ENCODE measurements around the gene TMOD2. TPM values are rescaled to one million over a fixed set of nuclear protein-coding genes. Genes with fewer than 3 reads are reported as not detected.

Gene TMOD2
- total and polyA plus RNA-seq, 8 donors: 5.2 to 11.3 (median 6.7) TPM

DNA sequence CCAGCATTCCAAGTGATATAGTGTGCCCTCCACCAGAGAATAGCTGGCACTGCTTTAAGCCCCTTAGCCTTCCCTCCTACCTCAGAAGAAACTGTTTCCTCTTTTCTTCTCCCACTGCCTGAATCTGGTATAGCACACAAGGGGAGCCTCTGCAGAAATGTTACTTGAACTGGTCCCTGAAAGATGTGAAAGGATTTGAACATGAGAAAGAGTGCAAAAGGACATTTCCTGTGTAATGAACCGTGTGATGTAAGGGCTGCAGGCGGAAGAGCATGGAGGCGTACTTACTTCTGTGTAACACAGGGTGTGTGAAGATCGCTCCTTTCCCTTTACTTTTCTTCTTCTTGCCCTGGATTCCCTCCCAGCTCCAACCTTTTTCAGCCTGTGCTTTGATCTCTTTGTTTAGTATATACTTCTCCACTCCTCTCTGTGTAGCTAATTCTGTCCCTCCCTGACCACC is 86.4 kb downstream of the TMOD2 start:
- peaks cover 30 to 94% of the 10 kb centered on the region in 2 donors for H3K4me1 ChIP-seq
- no peaks in the 10 kb centered on the region for H3K36me3 ChIP-seq
- intact Hi-C loops (cut with DNase I): no loop called here
- peak overlapping the region; percentile 5 to 70 for H3K27ac ChIP-seq
- DNase-seq (peak in 1 of 4 donors; percentile 44), ATAC-seq (peak; percentile 58)
- H3K4me3 ChIP-seq: no peak overlapping the region
- H3K27me3 ChIP-seq: no peaks in the 10 kb centered on the region
- no peaks in the 10 kb centered on the region for H3K9me3 ChIP-seq
- TF ChIP-seq, protein P1, sequence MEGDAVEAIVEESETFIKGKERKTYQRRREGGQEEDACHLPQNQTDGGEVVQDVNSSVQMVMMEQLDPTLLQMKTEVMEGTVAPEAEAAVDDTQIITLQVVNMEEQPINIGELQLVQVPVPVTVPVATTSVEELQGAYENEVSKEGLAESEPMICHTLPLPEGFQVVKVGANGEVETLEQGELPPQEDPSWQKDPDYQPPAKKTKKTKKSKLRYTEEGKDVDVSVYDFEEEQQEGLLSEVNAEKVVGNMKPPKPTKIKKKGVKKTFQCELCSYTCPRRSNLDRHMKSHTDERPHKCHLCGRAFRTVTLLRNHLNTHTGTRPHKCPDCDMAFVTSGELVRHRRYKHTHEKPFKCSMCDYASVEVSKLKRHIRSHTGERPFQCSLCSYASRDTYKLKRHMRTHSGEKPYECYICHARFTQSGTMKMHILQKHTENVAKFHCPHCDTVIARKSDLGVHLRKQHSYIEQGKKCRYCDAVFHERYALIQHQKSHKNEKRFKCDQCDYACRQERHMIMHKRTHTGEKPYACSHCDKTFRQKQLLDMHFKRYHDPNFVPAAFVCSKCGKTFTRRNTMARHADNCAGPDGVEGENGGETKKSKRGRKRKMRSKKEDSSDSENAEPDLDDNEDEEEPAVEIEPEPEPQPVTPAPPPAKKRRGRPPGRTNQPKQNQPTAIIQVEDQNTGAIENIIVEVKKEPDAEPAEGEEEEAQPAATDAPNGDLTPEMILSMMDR (IDR thresholded peaks at IDR 0.05): no peak

DNA sequence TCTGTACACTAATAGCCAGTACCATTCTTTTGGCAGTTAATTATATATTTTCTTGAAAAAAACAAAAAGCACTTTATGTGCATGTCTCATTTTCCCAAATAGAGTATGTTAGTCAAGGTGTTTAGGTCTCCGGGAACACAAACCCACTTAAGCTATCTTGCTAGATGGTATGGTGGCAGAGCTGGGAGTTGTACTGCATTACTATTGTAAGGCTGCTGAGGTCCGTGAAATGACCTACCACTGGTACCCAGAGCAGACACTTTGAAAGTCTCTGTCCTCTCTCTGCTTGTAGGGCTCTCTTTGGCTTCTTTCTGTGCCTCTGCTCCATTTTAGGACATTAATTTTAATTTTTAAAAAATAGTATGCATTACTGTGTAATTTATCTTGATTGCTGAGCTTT is 86.9 kb downstream of the TMOD2 start:
- Histone ChIP-seq H3K4me1 (peaks cover 34 to 94% of the 10 kb centered on the region in 2 donors), H3K4me3 (no peak overlapping the region), H3K27ac (peak overlapping the region; percentile 5 to 70), H3K27me3 (no peaks in the 10 kb centered on the region), H3K9me3 (no peaks in the 10 kb centered on the region), H3K36me3 (no peaks in the 10 kb centered on the region)
- intact Hi-C loops (cut with DNase I): no loop called here
- ATAC-seq (peak; percentile 5), DNase-seq (no peak)
- TF ChIP-seq, protein P1 (IDR thresholded peaks at IDR 0.05): no peak

DNA sequence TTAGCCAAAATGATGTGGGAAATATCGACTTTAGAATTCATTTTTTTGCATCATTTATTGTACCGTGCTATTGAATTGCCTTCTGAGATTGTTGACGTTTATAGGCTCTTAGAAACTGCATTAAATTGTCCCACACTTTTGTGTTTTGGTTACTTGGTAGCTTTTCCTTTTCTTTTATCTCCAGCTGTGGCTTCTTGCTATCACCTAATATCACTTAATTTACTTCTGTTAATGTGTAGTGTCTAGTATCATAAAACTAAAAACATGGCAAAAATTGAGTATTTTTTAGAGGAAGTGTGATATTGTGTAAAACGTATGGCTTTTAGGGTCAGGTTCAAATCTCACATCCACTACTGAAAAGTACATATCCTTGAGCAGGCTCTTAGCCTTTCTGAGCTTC is 89.3 kb downstream of the TMOD2 start:
- no peak for ATAC-seq
- peak in 2 of 4 donors; percentile 86 to 87 for DNase-seq
- no peaks in the 10 kb centered on the region for H3K9me3 ChIP-seq
- TF ChIP-seq, protein P1 (IDR thresholded peaks at IDR 0.05): no peak
- no peaks in the 10 kb centered on the region for H3K27me3 ChIP-seq
- H3K36me3 ChIP-seq: no peaks in the 10 kb centered on the region
- peak overlapping the region in 1 of 2 donors; percentile 78 for H3K27ac ChIP-seq
- no peak overlapping the region for H3K4me3 ChIP-seq
- peaks cover 53 to 100% of the 10 kb centered on the region in 2 donors for H3K4me1 ChIP-seq
- intact Hi-C loops (cut with DNase I): no loop called here

DNA sequence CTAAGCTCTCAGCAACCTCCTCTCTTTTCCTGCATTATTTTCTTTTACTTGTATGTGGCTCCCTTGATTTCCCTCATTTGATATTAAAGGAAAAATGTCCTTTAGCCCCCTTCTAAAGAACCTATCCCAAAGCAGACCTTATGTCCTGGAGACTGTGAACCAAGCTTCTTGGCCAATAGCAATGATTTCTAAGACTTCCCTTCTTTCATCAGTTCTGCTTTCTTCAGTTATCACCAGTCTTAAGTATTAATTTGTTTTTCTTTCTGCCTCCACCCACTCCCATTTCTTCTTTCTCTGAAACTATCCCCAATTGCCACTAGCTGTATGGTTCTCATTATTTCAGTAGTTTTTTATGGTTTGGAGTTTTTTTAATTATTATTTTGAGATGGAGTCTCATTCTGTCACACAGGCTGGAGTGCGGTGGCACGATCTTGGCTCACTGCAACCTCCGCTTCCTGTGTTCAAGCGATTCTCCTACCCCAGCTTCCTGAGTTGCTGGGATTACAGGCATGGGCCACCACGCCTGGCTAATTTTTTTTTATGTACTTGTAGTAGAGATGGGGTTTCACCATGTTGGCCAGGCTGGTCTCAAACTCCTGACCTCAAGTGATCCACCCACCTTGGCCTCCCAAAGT is 90.1 kb downstream of the TMOD2 start:
- Histone ChIP-seq H3K27ac (peak overlapping the region; percentile 39 to 78), H3K4me3 (peak overlapping the region in 1 of 2 donors; percentile 18), H3K36me3 (no peaks in the 10 kb centered on the region), H3K4me1 (peaks cover 61 to 100% of the 10 kb centered on the region in 2 donors), H3K27me3 (no peaks in the 10 kb centered on the region), H3K9me3 (no peaks in the 10 kb centered on the region)
- ATAC-seq (no peak), DNase-seq (peak in 1 of 4 donors; percentile 70)
- TF ChIP-seq, protein P1 (IDR thresholded peaks at IDR 0.05): no peak
- intact Hi-C loops (cut with DNase I): no loop called here

DNA sequence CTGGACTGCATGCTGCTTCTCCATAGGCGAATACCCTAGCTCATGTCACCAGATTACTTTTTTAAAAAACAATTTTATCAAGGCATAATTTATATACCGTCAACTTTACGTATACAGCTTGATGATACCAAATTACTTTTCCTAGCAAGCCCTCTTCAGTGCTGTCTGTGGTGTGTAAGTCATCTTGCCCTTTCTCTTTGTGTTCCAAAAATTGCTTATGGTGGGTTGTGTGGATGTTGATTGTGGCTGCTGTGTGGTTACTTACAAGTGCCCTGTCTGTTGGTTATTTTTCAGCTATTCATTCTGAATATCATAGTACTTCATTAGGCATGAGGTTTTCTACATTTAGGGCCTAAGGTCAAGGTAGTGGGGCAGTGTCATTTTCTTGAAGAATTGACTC is 90.9 kb downstream of the TMOD2 start:
- no peaks in the 10 kb centered on the region for H3K36me3 ChIP-seq
- no peaks in the 10 kb centered on the region for H3K27me3 ChIP-seq
- ATAC-seq (no peak), DNase-seq (no peak)
- H3K27ac ChIP-seq: peak overlapping the region; percentile 39 to 78
- H3K9me3 ChIP-seq: no peaks in the 10 kb centered on the region
- H3K4me1 ChIP-seq: peaks cover 62 to 100% of the 10 kb centered on the region in 2 donors
- TF ChIP-seq, protein P1 (IDR thresholded peaks at IDR 0.05): no peak
- intact Hi-C loops (cut with DNase I): no loop called here
- no peak overlapping the region for H3K4me3 ChIP-seq

Measured in left lung (tissue), 10 donors.